GM23248 (cell line): ENCODE measurements around the gene TBCK. TPM values are rescaled to one million over a fixed set of nuclear protein-coding genes. Genes with fewer than 3 reads are reported as not detected.

ENCODE experiments used
- DNase-seq: peaks from one replicate; pipeline ENCODE4 v3.0.0-alpha.2; 2015
- H2AFZ ChIP-seq: fragments of 200-600 bp; sonication (generic); 2 replicates; pipeline ENCODE4 v1.6.1; 2016; ENCODE audit warnings: antibody characterized with exemption
- H3F3A ChIP-seq: fragments of 200-600 bp; sonication (generic); 2 replicates; pipeline ENCODE4 v1.6.1; 2016; ENCODE audit warnings: mild to moderate bottlenecking, antibody characterized with exemption, mixed run types; ENCODE audit not compliant: insufficient read depth
- H3K27ac ChIP-seq: fragments of 200-600 bp; sonication (generic); 2 replicates; pipeline ENCODE4 v1.5.1; 2016; ENCODE audit warnings: mild to moderate bottlenecking
- H3K27me3 ChIP-seq: fragments of 200-600 bp; sonication (generic); replicated peaks from 2 replicates; pipeline ENCODE4 v1.6.1; 2016; ENCODE audit warnings: mild to moderate bottlenecking; ENCODE audit not compliant: insufficient read depth
- H3K36me3 ChIP-seq: fragments of 200-600 bp; sonication (generic); 2 replicates; pipeline ENCODE4 v1.6.1; 2016; ENCODE audit warnings: low read depth, mild to moderate bottlenecking
- H3K4me1 ChIP-seq: fragments of 200-600 bp; sonication (generic); 2 replicates; pipeline ENCODE4 v1.6.1; 2016; ENCODE audit warnings: mild to moderate bottlenecking; ENCODE audit not compliant: insufficient read depth
- H3K4me2 ChIP-seq: fragments of 200-600 bp; sonication (generic); one replicate; pipeline ENCODE4 v1.6.1; 2016; ENCODE audit warnings: mild to moderate bottlenecking; ENCODE audit not compliant: unreplicated experiment
- H3K4me3 ChIP-seq: fragments of 200-600 bp; sonication (generic); 2 replicates; pipeline ENCODE4 v1.5.1; 2016; ENCODE audit warnings: mild to moderate bottlenecking
- H3K79me2 ChIP-seq: fragments of 200-600 bp; sonication (generic); 2 replicates; pipeline ENCODE4 v1.6.1; 2016; ENCODE audit warnings: mild to moderate bottlenecking; ENCODE audit not compliant: insufficient read depth
- H3K9ac ChIP-seq: fragments of 200-600 bp; sonication (generic); 2 replicates; pipeline ENCODE4 v1.6.1; 2016; ENCODE audit warnings: mild to moderate bottlenecking
- H3K9me2 ChIP-seq: fragments of 200-600 bp; sonication (generic); 2 replicates; pipeline ENCODE4 v1.6.1; 2016; ENCODE audit warnings: mixed run types, mild to moderate bottlenecking, moderate library complexity; ENCODE audit not compliant: insufficient read depth
- H3K9me3 ChIP-seq: fragments of 200-600 bp; sonication (generic); one replicate; pipeline ENCODE4 v1.6.1; 2017; ENCODE audit warnings: low read depth
- H4K20me1 ChIP-seq: fragments of 200-600 bp; sonication (generic); 2 replicates; pipeline ENCODE4 v1.6.0; 2016; ENCODE audit not compliant: insufficient read depth
- EZH2 ChIP-seq: fragments of 200-600 bp; sonication (generic); IDR thresholded peaks from 2 replicates; pipeline ENCODE4 v1.6.1; 2018; ENCODE audit warnings: antibody characterized with exemption, mild to moderate bottlenecking; ENCODE audit not compliant: insufficient read depth, poor library complexity, severe bottlenecking
- EZH2phosphoT487 ChIP-seq: fragments of 200-600 bp; sonication (generic); IDR thresholded peaks from 2 replicates; pipeline ENCODE4 v1.6.1; 2018; ENCODE audit warnings: antibody characterized with exemption, moderate library complexity, mild to moderate bottlenecking, low read depth; ENCODE audit not compliant: insufficient read depth
- WGBS, 2 experiments: methylation state at CpG; one replicate each; pipeline ENCODE4 v1.1.6; 2015 to 2017; ENCODE audit warnings: low lambda C conversion rate in 2 of 2, low coverage in 1 of 2; ENCODE audit errors: missing lambda C conversion rate in 2 of 2; 5-methylcytosine and 5-hydroxymethylcytosine counted together
- in situ Hi-C: fragments of 300-500 bp; cut with MboI; formaldehyde crosslinking; loops from 2 replicates; pipeline ENCODE4 v1.15.0; 2020
- polyA plus RNA-seq: library from polyadenylated mRNA; unstranded; fragments of >200 nt; fragmentation: Nextera tagmentation; extraction: Ambion mirVana; gene quantifications from 2 replicates; pipeline ENCODE4 v1.2.1, GENCODE V29; 2016
- total RNA-seq: library from RNA; depleted of rRNA; stranded (reverse); fragments of >200 nt; shearing (Covaris generic); gene quantifications from 2 replicates; pipeline ENCODE4 v1.2.3, GENCODE V29; 2014

The TBCK gene
- total and polyA plus RNA-seq, 2 experiments from 2014 or later: 35.2 to 45.8 TPM

DNA sequence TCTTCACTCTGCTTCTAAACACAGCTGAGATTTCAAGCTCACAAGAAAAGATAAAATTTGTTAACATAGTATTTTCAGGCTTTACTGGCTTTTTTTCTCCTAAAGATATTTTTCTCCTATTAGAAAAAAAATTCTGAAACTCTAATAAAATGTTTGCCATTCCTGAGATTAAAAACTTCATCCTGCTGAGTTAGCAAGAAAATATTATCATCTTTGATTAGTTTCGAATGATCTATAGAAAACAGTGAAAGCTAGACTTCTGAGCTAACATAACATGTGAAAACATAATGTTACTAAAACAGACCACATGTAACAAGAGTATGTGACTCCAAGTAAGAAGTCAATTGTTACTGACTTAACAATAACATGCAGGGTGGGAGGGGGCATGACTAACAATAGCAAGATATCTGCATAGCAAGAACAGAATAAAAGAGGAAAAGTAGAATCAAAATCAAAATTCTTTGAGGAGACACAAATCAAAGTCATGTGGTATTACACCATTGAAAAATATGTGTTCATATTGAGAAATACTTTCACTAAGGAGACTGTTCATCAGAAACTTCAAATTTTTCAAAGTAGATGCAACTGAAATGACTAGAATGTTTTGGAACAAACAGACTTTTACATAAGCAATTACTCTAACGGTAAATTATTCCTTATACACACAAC, 14.5 kb downstream of the TBCK start:
- Histone ChIP-seq H4K20me1 (no peaks in the 10 kb centered on the region), H3K27me3 (no peaks in the 10 kb centered on the region), H3K9me2 (no peaks in the 10 kb centered on the region), H3K4me3 (no peak overlapping the region), H3K9me3 (no peaks in the 10 kb centered on the region), H3K9ac (no peak overlapping the region), H3K79me2 (peaks cover 19% of the 10 kb centered on the region), H3K4me1 (peaks cover 18% of the 10 kb centered on the region), H2AFZ (no peak overlapping the region), H3K36me3 (peaks cover 4% of the 10 kb centered on the region; the same call in 1 of the 2 replicates), H3K27ac (peak overlapping the region; percentile 32), H3K4me2 (peak overlapping the region; percentile 45), H3F3A (peaks cover 7% of the 10 kb centered on the region)
- in situ Hi-C loops: no loop called here
- TF ChIP-seq EZH2: no peak
- no peak for TF ChIP-seq EZH2phosphoT487
- peak; percentile 40 for DNase-seq
- 32 to 38% methylated on average over 2 of the region's 2 CpGs for WGBS, 2 experiments

DNA sequence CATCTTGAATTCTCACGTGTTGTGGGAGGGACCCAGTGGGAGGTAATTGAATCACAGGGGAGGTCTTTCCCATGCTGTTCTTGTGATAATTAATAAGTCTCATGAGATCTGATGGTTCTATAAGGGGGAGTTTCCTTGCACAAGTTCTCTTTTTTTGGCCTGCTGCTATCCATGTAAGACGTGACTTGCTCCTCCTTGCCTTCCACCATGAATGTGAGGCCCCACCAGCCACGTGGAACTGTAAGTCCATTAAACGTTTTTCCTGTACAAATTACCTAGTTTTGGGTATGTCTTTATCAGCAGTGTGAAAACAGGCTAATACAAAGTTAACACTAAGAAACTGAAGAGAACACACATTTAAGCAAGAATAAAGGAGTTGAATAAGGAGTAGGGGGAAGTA, 16.0 kb downstream of the TBCK start:
- DNase-seq: no peak
- 83 to 87% methylated on average over 4 of the region's 4 CpGs for WGBS, 2 experiments
- no peak overlapping the region for H3K9ac ChIP-seq
- peaks cover 7% of the 10 kb centered on the region for H3K36me3 ChIP-seq
- no peak overlapping the region for H3K27ac ChIP-seq
- H3K9me3 ChIP-seq: no peaks in the 10 kb centered on the region
- H3K79me2 ChIP-seq: peaks cover 16% of the 10 kb centered on the region
- H3K4me1 ChIP-seq: peaks cover 17% of the 10 kb centered on the region
- H2AFZ ChIP-seq: no peak overlapping the region
- peaks cover 7% of the 10 kb centered on the region for H3F3A ChIP-seq
- no peak overlapping the region for H3K4me2 ChIP-seq
- TF ChIP-seq EZH2 (no peak), EZH2phosphoT487 (no peak)
- no peak overlapping the region for H3K4me3 ChIP-seq
- H3K9me2 ChIP-seq: no peaks in the 10 kb centered on the region
- no peaks in the 10 kb centered on the region for H3K27me3 ChIP-seq
- H4K20me1 ChIP-seq: no peaks in the 10 kb centered on the region
- in situ Hi-C loops: no loop called here

DNA sequence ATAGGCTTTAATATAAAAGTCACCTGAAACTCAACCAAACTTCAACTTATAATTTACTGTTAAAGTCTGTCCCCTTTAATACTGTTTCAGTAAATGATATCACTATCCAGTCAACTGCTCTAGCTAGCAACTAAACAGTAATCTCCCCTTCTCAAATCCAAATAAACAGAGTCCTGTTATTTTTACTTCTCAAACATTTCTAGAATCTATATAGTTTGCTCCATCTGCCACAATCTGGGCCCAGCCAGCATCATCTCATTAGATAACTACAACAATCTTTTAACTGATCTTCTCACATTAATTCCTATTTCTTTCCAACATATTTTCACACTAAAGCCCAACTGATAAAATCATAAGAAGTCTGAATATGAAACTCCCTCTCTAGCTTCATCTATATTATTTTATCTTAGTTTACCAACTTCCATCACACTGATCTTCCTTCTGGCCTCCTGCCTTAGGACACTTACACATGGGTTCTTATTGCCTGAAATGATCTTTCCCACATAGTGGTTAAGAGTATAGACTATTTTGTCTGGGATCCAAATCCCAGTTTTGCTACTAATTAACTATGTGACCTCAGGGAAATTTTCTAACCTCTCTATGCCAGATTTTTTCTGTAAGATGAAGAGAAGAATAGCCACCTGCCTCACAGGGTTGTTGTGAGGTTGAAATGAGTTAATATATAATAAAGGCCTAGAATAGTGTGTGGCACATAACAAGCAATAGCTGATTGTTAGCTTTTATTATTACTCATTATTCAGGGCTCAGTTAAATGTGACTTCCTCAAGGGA, 18.6 kb downstream of the TBCK start:
- DNase-seq: no peak
- Histone ChIP-seq H3K4me1 (peaks cover 13% of the 10 kb centered on the region), H3K27ac (no peak overlapping the region), H3F3A (peaks cover 6% of the 10 kb centered on the region), H2AFZ (no peak overlapping the region), H3K4me3 (no peak overlapping the region), H3K9me3 (no peaks in the 10 kb centered on the region), H4K20me1 (no peaks in the 10 kb centered on the region), H3K27me3 (no peaks in the 10 kb centered on the region), H3K9me2 (no peaks in the 10 kb centered on the region), H3K4me2 (no peak overlapping the region), H3K79me2 (peaks cover 9% of the 10 kb centered on the region; the same call in 1 of the 2 replicates), H3K36me3 (peaks cover 18% of the 10 kb centered on the region), H3K9ac (no peak overlapping the region)
- in situ Hi-C loops: no loop called here
- TF ChIP-seq EZH2 (no peak), EZH2phosphoT487 (no peak)

DNA sequence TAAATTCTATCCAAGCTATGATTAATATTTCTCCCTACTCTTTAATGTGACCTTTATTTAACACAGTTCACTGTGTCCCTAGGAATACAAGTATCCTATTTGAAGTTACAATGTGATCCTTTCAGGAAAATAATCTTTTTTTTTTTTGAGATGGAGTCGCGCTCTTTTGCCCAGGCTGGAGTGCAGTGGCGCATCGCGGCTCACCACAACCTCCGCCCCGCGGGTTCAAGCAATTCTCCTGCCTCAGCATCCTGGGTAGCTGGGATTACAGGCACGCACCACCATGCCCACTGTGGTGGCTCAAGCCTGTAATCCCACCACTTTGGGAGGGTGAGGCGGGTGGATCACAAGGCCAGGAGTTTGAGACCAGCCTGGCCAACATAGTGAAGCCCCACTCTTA, 21.9 kb downstream of the TBCK start:
- 98 to 99% methylated on average over 10 of the region's 10 CpGs for WGBS, 2 experiments
- Histone ChIP-seq H3K27ac (no peak overlapping the region), H3K4me1 (no peaks in the 10 kb centered on the region), H3K36me3 (peaks cover 22% of the 10 kb centered on the region), H3F3A (no peaks in the 10 kb centered on the region), H3K79me2 (0 out of 2 replicates have a peak, but pooled peaks cover 2% of the 10 kb centered on the region), H3K9me3 (no peaks in the 10 kb centered on the region), H3K9me2 (no peaks in the 10 kb centered on the region), H4K20me1 (no peaks in the 10 kb centered on the region), H3K4me2 (no peak overlapping the region), H3K4me3 (no peak overlapping the region), H3K9ac (no peak overlapping the region), H3K27me3 (no peaks in the 10 kb centered on the region), H2AFZ (no peak overlapping the region)
- DNase-seq: no peak
- TF ChIP-seq EZH2 (no peak), EZH2phosphoT487 (no peak)
- in situ Hi-C loops: no loop called here
